Hindlimb muscle (tissue), 1 donor: ENCODE measurements around the gene MRPL52. TPM values are rescaled to one million over a fixed set of nuclear protein-coding genes. Genes with fewer than 3 reads are reported as not detected.
A peak's percentile ranks its signal among the peaks of the same experiment; 100 is the strongest.
"Not testable (repeated sequence)": the region's sequence is repeated elsewhere in the genome, so short reads cannot be mapped to it uniquely, and the experiment has no call there.

Experiments
- DNase-seq: peaks from one replicate; pipeline ENCODE4 v3.0.0-alpha.2; 2013
- polyA plus RNA-seq: library from polyadenylated mRNA; unstranded; fragments of 120-200 nt; gene quantifications from one replicate; pipeline ENCODE4 v1.2.1, GENCODE V29; 2013; ENCODE audit not compliant: insufficient read length

The MRPL52 gene
- polyA plus RNA-seq, 1 donor = 67.7 TPM

DNA sequence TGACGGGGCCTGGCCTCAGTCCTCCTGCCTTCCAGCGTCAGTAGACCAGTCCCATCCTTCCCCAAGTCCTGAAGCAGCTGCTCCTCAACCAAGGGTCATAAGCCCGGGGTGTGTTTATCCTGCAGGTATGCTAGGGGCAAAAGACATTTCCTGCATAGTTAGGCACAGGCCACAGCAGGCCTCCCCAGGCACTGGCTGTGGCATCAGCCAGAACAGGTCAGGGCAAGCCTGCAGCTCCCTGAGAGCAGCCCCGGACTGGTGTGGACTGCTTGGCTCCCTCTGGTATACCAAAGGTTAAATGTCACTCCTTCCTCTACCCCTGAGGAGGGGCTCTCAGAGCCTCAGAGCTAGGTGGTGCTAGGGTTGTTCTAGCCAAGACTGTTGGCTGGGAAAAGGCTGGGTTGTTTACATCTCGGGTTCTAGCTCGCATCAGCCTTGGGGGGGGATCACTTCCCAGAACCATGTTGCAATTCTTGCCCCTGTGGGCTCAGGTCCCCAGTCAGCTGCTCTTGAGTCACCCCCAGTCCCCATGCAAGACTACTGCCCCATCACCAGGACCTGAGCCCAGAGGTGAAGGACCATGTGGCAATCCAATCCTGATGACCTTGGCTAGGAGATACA is 9.6 kb downstream of the MRPL52 start:
- DNase-seq = no peak

DNA sequence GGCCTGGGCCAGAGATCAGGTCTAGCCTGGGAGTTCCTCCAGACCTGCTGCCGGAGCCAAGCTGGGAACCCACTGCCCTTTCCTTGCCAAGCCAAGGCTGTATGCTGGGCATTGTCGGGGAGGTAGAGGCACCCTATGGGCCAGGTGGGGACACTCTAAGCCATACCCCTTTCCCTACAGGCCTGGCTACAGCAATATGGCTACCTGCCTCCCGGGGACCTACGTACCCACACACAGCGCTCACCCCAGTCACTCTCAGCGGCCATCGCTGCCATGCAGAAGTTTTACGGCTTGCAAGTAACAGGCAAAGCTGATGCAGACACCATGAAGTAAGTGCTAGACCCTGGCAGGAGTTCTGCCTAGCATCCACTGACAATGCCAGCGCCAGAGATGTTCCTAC is 11.6 kb downstream of the MRPL52 start:
- no peak for DNase-seq

GRCh38 chr14:22841769-22842168 is 12.1 kb downstream of the MRPL52 start:
- no peak for DNase-seq

GRCh38 chr14:22842211-22843122 is 12.8 kb downstream of the MRPL52 start:
- DNase-seq = no peak

GRCh38 chr14:22843123-22843925 is 13.6 kb downstream of the MRPL52 start:
- DNase-seq = no peak

DNA sequence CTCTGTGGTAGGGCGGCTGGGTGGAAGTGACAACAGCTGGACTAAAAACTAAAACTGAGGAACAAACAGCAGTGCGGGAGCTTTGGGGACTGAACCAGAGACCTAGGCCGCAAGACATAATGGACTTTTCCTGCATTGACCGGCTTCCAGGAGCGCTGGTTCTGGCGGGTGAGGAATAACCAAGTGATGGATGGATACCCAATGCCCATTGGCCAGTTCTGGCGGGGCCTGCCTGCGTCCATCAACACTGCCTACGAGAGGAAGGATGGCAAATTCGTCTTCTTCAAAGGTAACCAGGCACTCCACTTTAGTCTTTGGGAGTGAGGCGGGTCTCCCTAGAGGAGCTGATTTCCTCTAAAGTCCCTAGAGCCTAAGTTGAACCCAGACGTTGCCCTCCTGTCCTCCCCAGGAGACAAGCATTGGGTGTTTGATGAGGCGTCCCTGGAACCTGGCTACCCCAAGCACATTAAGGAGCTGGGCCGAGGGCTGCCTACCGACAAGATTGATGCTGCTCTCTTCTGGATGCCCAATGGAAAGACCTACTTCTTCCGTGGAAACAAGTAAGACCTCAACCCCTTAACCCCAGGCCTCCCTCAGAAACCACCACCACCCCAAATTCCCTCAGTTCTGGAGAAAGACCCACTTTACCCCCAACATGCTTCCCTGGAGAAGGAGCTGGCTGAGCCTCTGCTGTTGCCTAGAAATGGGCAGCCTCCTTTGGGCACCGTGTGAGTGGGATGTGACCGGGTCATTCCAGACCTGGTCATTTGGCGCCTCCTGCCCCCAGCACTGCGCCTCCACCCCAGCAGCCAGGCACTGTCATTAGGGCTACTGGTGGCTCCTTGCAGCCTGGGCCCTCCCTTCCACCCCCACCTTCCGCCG is 14.8 kb downstream of the MRPL52 start:
- no peak for DNase-seq

- DNase-seq = no peak
Measured at GRCh38 chr14:22845103-22845394, 15.4 kb downstream of the MRPL52 start.

DNA sequence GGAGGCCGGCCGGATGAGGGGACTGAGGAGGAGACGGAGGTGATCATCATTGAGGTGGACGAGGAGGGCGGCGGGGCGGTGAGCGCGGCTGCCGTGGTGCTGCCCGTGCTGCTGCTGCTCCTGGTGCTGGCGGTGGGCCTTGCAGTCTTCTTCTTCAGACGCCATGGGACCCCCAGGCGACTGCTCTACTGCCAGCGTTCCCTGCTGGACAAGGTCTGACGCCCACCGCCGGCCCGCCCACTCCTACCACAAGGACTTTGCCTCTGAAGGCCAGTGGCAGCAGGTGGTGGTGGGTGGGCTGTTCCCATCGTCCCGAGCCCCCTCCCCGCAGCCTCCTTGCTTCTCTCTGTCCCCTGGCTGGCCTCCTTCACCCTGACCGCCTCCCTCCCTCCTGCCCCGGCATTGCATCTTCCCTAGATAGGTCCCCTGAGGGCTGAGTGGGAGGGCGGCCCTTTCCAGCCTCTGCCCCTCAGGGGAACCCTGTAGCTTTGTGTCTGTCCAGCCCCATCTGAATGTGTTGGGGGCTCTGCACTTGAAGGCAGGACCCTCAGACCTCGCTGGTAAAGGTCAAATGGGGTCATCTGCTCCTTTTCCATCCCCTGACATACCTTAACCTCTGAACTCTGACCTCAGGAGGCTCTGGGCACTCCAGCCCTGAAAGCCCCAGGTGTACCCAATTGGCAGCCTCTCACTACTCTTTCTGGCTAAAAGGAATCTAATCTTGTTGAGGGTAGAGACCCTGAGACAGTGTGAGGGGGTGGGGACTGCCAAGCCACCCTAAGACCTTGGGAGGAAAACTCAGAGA is 16.3 kb downstream of the MRPL52 start:
- DNase-seq = no peak

GRCh38 chr14:22846811-22847307 is 17.2 kb downstream of the MRPL52 start:
- no peak for DNase-seq

GRCh38 chr14:22847661-22848341 is 18.1 kb downstream of the MRPL52 start:
- no peak for DNase-seq

GRCh38 chr14:22848351-22849164 is 18.9 kb downstream of the MRPL52 start:
- DNase-seq = peak; percentile 94

DNA sequence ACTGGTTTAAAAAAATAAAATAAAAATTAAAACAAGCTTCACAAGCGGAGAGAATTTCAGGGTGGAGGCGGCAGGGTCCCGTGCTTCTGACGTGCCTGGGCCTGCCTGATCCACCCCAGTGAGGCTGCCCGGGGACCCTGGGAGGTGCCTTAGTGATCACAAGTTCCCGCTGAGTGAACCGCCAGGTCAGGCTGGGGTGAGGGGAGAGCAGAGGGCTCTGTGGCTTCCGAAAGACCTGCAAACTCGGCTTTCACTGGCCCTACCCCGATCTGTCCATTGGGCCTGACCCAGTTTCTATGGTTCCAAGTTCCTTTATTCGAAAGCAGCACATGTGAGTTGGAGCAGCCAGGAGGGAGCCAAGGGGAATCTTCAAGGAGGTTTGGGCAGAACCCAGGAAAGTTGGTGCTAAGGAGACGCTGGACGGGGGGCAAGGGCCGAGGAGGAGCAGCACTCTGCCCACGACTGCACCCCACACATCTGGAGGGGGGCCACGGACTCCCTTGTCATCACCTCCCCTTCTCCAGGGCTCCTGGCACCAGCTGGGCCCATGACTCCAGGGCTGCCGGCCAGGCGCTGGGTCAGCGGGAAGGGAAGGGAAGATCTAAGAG is 19.6 kb downstream of the MRPL52 start:
- DNase-seq = peak; percentile 85

DNA sequence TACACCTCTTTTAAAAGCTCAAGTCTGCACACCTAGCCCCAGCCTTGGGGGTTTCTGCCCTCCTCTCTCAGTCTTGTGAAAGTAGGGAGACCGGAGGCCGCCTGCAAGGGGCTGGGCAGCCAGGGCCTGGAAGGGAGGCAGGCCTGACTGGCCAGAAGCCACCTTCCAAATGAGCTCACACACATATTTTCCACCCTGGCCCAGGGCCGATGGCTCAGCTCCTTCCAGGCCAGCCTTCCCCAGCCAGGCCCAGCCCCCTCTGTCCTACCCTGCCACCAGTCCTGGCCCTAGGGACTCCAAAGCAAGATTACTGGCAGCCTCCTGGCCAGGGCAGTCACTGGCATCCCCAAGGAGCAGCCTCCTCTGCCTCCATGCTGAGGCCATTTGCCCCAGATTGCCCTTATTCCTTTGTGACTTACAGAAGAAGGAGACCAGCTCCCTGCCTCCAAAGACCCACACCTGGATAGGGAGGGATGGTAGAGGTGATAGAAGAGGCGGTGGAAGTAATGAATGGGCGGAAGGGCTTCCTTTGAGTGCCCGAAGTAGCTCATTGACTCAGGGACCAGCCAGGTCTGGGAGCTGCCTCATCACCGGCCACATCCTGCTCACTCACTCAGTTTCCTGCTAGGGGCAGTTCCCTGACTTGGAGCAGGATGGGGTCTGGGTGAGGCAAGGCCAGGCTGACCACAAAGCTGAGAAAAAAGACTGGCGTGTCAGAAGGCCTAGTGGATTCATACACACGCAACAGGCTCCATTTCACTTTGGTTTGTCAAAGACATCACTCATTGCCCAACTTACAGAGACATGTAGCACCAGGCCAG is 21.5 kb downstream of the MRPL52 start:
- DNase-seq = peak; percentile 89

DNA sequence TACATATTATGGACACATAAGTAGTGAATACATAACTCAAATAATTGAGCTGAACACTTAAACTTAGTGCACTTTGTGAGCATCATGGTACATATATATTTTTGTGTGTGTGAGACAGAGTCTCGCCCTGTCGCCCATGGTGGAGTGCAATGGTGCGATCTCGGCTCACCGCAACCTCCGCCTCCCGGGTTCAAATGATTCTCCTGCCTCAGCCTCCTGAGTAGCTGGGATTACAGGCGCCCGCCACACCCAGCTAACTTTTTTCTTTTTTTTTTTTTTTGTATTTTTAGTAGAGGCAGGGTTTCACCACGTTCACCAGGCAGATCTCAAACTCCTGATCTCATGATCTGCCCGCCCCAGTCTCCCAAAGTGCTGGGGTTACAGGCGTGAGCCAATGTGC is 22.5 kb downstream of the MRPL52 start:
- not testable (repeated sequence) for DNase-seq

GRCh38 chr14:22852599-22852939 is 22.9 kb downstream of the MRPL52 start:
- no peak for DNase-seq

GRCh38 chr14:22852940-22853767 is 23.5 kb downstream of the MRPL52 start:
- DNase-seq = peak; percentile 89

GRCh38 chr14:22854296-22854695 is 24.6 kb downstream of the MRPL52 start:
- DNase-seq = not testable (repeated sequence)
